ENCODE data around the gene VPS54. TPM values are rescaled to one million over a fixed set of nuclear protein-coding genes. Genes with fewer than 3 reads are reported as not detected.
A peak's percentile ranks its signal among the peaks of the same experiment; 100 is the strongest.

The VPS54 gene
- polyA plus RNA-seq (ENCODE audit: insufficient read length in 4 of 4) = 10 to 100 TPM; 41.2 to 53.9 (median 52.0) TPM

GRCh38 chr2:64019083-64019974, at the start of gene VPS54:
TSS of gene VPS54 (minus strand) at chr2:64019428. CDS start at chr2:63983999, 35,429 bp downstream.
- peak; percentile 43 to 54 (median 54) for DNase-seq (ENCODE audit: low read depth in 4 of 4, low spot score in 3 of 4)

GRCh38 chr2:64067326-64067725, 48.1 kb upstream of the VPS54 start:
- DNase-seq (ENCODE audit: low read depth in 4 of 4, low spot score in 3 of 4) = no peak

- no peak for DNase-seq (ENCODE audit: low read depth in 4 of 4, low spot score in 3 of 4)
Observed at GRCh38 chr2:64065516-64065915, 46.3 kb upstream of the VPS54 start.

- DNase-seq (ENCODE audit: low read depth in 4 of 4, low spot score in 3 of 4) = no peak
Observed at GRCh38 chr2:64063924-64064331, 44.7 kb upstream of the VPS54 start.

GRCh38 chr2:64063454-64063853, 44.2 kb upstream of the VPS54 start:
- DNase-seq (ENCODE audit: low read depth in 4 of 4, low spot score in 3 of 4) = no peak

GRCh38 chr2:64062840-64063239, 43.6 kb upstream of the VPS54 start:
- no peak for DNase-seq (ENCODE audit: low read depth in 4 of 4, low spot score in 3 of 4)

GRCh38 chr2:64059270-64059669, 40.0 kb upstream of the VPS54 start:
- no peak for DNase-seq (ENCODE audit: low read depth in 4 of 4, low spot score in 3 of 4)

- DNase-seq (ENCODE audit: low read depth in 4 of 4, low spot score in 3 of 4) = no peak
Observed at GRCh38 chr2:64056021-64056420, 36.8 kb upstream of the VPS54 start.

GRCh38 chr2:64054161-64054915, 35.1 kb upstream of the VPS54 start:
- DNase-seq (ENCODE audit: low read depth in 4 of 4, low spot score in 3 of 4) = no peak

GRCh38 chr2:64052463-64053241, 33.4 kb upstream of the VPS54 start:
- DNase-seq (ENCODE audit: low read depth in 4 of 4, low spot score in 3 of 4) = no peak

GRCh38 chr2:64049633-64050220, 30.5 kb upstream of the VPS54 start:
- DNase-seq (ENCODE audit: low read depth in 4 of 4, low spot score in 3 of 4) = peak; percentile 55 to 66 (median 61)

GRCh38 chr2:64045938-64046337, 26.7 kb upstream of the VPS54 start:
- DNase-seq (ENCODE audit: low read depth in 4 of 4, low spot score in 3 of 4) = no peak

GRCh38 chr2:64040161-64040560, 20.9 kb upstream of the VPS54 start:
- DNase-seq (ENCODE audit: low read depth in 4 of 4, low spot score in 3 of 4) = no peak

- DNase-seq (ENCODE audit: low read depth in 4 of 4, low spot score in 3 of 4) = no peak
Observed at GRCh38 chr2:64036034-64036705, 16.9 kb upstream of the VPS54 start.

GRCh38 chr2:64035072-64035942, 16.1 kb upstream of the VPS54 start:
- DNase-seq (ENCODE audit: low read depth in 4 of 4, low spot score in 3 of 4) = no peak

- no peak for DNase-seq (ENCODE audit: low read depth in 4 of 4, low spot score in 3 of 4)
Observed at GRCh38 chr2:64029116-64029665, 10.0 kb upstream of the VPS54 start.

- no peak for DNase-seq (ENCODE audit: low read depth in 4 of 4, low spot score in 3 of 4)
Observed at GRCh38 chr2:64025741-64026140, 6.5 kb upstream of the VPS54 start.

- no peak for DNase-seq (ENCODE audit: low read depth in 4 of 4, low spot score in 3 of 4)
Observed at GRCh38 chr2:64024259-64024949, 5.2 kb upstream of the VPS54 start.

All from right renal pelvis (tissue), 4 donors.